Measurements from ENCODE around the gene FNDC3B.

FNDC3B gene

DNA sequence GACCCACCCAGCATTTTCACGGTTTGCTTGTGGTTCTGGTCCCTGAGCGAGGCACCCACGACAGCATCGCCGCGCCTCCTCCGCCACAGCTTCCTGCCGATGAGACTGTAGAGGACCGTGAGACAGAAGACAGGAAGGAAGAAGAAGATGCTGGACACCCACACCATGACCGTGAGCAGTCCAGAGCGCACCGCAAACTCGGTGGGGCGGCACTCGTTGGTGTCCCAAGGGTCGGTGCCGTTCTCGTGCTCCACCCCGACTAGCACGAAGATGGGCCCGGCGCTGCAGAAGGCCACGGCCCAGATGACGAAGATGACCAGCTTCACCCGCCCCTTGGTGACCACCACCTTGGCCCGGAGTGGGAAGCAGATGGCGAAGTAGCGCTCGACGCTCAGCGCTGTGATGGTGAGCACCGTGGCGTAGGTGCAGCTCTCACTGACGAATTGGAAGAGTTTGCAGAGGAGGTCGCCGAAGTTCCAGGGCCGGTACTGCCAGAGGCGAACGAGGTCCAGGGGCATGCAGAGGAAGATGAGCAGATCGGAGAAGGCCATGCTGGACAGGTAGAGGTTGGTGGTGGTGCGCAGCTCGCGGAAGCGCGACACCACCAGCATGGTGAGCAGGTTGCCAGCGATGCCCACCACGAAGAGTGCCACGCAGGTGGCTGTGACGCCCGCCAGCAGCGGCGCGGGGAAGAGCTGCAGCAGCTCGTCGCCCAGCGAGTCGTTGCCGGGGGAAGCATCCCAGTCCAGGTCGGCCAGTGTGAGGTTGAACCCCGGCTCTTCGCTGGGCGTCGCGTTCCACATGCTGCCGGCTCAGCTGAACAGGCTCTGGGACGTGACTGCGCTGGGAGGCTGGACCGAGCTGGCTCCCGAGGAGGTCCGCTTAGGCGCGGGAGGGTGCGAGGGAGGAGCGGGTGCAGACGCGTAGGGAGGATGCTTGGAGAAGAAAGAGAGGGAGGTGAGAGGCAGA lies 408.5 kb downstream of the FNDC3B start, which contains the start of gene GHSR:
Gene GHSR (minus strand): TSS at position 846 of the 969 bp plus-strand sequence. CDS start 43 bp downstream, at position 803.
- DNase-seq = no peak

- DNase-seq = no peak
These were observed 409.5 kb downstream of the FNDC3B start for GRCh38 chr3:172448661-172449465.

DNA sequence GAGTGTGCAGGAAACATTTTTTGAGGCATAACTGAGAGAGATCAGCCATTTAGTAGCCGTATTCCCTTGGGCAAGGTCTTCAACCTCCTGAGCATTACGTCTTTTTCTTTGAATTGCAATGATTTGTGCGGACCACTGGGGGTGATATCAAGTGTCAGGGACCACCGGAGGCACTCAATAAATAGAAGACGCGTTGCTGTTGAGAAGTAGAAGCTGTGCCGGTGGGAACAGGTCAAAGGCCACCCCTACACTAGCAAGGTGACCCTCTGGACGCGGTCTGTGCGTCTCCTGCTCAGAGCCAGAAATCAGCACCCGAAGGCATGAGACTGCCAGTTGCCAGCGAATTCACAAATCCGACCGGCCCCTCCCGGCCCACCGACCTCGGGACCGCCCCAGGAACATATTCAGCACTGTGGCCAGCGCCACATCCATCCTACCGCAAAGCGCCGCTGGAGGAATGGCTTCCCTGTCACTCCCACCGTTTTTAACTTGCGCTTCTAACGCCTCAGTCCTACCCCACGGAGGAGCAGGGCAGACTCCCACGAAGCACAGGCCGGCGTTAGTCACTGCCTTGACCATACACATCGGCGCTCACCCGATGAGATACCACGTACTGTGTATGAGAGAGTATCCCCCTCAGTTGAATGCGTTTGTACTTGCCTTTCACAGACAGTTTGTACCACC lies 410.2 kb downstream of the FNDC3B start:
- DNase-seq = no peak
